Activated naive CD8-positive, alpha-beta T cell treated with anti-CD3 and anti-CD28 coated beads, Interleukin-2, amount 50 U/mL, for 16 hours (primary cell): ENCODE measurements around the gene ZFP2.
"Not testable (repeated sequence)": the region's sequence is repeated elsewhere in the genome, so short reads cannot be mapped to it uniquely, and the experiment has no call there.

Source experiments
- DNase-seq: peaks from one replicate; pipeline ENCODE4 v3.0.0-alpha.2; 2020; ENCODE audit warnings: low read depth, low spot score

The ZFP2 gene

GRCh38 chr5:178895615-178896571 lies at the start of gene ZFP2:
ZFP2 (plus strand) TSS chr5:178895913; CDS start chr5:178931314, 35,401 bp downstream.
- DNase-seq, result no peak

DNA sequence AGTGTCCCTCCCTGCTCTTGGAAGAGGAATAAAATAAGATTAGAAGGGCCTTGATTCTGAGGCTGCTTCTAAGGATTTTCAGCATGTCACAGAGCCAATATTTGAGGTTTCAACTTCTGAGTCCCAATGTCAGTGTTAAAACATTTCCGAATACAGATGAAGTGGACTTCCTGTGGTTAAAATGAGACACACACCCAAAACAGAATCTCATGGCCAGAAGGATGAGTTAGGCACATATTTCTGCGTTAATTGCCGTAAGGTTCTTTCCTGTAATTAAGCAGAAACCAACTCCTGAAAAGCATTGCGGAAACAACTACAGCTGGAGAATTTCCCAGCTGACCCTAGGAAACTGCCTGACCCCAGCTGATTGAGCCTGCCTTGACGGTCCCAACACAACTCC lies 46.4 kb upstream of the ZFP2 start:
- no peak for DNase-seq

- no peak for DNase-seq
Measured at GRCh38 chr5:178851951-178852350, 43.8 kb upstream of the ZFP2 start.

DNA sequence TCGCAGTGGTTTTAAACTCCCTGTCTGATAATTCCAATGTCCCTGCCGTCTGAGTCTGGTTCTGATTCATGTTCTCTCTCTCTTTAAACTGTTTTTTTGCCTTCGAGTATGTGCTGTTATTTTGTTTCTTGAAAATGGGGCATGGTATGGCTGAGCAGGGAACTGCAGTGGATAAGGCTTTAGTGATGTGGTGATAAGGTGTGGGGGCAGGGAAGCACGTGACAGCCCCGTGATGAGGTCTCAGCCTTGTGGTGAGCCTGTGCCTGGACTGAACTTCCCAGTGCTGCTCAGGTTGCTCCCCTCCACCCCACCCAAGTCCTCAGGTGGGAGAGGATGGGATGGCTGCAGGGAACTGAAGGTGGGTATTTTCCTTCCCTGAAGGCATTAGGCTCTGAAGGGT lies 41.4 kb upstream of the ZFP2 start:
- no peak for DNase-seq

DNA sequence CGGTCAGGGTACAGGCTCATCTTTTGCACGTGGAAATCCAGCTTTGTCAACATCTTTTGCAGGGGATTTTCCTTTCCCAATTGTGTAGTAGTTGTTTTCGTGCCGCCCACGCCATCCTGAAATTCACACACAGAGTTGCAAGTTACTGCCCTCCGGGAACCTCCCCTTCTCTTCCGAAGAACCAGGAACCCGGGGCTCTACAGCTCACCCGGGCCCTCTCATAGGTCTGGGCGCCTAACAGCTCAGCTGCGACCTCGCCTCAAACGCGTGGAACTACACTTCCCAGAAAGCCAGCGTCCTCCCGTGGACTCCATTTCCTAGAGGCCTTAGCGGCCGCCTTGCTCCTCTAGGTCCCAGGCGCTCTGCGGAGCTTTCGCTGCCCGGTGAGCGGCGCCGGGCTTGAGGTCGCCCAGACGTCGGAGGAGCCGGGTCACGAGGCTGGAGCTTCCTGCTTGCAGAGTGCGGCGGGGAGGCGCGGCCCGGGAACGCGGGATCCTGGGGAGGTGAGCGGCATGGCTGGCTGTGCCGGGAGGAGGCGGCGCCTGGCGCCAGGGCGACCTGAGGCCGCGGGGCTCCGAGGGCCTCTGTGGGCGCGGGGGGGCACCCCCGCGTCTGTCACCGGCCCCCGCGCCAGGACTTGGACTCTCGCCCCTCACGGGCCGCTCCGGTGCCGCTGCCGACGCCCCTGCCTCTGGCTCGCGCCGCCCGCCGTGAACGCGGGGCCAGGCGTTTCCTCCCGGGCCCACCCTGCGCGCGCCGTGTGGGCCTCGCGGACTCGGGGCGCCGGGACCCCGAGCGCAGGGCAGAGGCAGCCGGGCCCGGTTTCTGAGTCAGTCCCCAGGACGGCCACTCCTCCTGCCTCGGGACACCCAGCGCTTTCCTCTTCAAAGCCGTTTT lies 35.8 kb upstream of the ZFP2 start, which contains the start of gene ZNF354B:
Gene ZNF354B (plus strand): TSS at position 329 of the 897 bp plus-strand sequence. CDS start 1,095 bp downstream, outside the sequence.
- DNase-seq, result peak; percentile 58

- DNase-seq, result not testable (repeated sequence)
Measured at GRCh38 chr5:178860615-178861014, 35.1 kb upstream of the ZFP2 start.

DNA sequence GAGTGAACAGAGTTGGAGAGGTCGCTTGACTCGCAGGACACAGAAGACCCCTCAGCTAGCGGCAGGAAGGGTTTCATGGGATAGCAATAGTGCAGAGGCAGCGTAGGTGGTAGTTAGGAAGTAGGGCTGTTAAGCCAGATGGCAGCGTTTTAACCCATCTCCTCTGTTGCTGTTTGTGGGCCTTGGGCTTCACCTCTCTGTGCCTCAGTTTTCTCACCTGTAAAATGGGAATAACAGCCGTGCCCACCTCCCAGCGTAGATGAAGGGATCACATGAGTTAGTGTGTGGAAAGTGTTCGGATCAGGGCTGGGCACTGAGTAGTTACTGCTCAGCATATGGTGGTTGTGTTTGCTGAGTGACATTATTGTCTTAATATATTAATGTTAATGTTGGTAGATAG lies 34.1 kb upstream of the ZFP2 start:
- DNase-seq, result no peak

DNA sequence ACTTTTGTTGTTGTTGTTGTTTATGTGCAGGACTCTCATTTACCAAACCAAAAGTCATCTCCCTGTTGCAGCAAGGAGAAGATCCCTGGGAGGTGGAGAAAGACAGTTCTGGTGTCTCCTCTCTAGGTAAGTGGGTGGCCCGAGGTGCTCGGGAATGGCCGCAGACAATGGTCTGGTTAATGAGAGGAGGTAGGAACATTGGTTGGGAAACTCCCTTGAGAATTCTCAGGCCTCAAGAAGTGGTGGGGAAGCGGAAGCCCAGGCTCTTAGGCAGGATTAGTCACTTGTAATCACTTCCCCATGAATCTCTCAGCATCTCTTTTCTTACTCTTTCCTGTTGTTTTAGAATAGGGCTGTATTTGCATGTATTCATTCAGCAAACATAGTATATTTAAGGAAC lies 28.8 kb upstream of the ZFP2 start:
- no peak for DNase-seq

- DNase-seq, result no peak
Measured at GRCh38 chr5:178869577-178869976, 26.1 kb upstream of the ZFP2 start.

- DNase-seq, result no peak
Measured at GRCh38 chr5:178870411-178870810, 25.3 kb upstream of the ZFP2 start.

- DNase-seq, result no peak
Measured at GRCh38 chr5:178872302-178872701, 23.4 kb upstream of the ZFP2 start.

- DNase-seq, result not testable (repeated sequence)
Measured at GRCh38 chr5:178883115-178883694, 12.5 kb upstream of the ZFP2 start.

GRCh38 chr5:178883815-178884430 lies 11.8 kb upstream of the ZFP2 start:
- no peak for DNase-seq

DNA sequence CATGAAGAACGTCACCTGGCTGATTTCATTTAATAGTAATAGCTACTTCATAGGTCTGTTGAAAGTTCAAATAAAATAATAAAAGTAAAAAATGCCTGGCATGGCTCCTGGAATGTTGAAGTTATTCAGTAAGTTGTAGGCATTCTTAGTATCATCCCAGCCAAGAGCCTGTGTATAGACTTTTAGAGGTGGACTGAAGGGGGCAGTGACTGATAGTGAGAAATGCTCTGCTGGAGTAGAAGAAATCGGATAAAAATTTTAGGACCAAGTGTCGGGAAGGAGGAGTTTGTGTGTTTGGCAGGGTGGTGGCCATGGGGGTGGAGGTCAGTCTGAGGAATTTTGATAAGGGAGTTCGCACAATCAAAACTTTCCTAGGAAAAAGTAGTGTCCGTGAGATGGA lies 3.6 kb downstream of the ZFP2 start:
- no peak for DNase-seq

DNA sequence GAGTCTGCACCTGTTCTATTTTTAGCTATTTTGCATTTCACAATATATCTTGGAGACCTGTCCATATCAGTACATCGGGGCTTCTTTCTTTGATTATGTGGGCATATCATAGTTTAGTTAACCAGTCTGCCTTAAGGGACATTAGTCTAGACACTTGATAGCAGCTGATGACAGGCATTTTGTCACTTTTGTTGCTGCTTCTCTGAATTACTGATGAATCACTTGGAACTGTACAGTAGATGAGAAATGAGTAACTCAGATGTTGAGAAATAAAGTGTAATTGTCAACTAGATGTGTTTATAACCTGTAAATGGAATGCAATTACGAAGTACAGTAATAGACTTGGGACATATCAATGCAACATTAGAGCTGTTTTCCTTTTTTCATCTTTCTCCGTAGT lies 7.1 kb downstream of the ZFP2 start:
- DNase-seq, result no peak

DNA sequence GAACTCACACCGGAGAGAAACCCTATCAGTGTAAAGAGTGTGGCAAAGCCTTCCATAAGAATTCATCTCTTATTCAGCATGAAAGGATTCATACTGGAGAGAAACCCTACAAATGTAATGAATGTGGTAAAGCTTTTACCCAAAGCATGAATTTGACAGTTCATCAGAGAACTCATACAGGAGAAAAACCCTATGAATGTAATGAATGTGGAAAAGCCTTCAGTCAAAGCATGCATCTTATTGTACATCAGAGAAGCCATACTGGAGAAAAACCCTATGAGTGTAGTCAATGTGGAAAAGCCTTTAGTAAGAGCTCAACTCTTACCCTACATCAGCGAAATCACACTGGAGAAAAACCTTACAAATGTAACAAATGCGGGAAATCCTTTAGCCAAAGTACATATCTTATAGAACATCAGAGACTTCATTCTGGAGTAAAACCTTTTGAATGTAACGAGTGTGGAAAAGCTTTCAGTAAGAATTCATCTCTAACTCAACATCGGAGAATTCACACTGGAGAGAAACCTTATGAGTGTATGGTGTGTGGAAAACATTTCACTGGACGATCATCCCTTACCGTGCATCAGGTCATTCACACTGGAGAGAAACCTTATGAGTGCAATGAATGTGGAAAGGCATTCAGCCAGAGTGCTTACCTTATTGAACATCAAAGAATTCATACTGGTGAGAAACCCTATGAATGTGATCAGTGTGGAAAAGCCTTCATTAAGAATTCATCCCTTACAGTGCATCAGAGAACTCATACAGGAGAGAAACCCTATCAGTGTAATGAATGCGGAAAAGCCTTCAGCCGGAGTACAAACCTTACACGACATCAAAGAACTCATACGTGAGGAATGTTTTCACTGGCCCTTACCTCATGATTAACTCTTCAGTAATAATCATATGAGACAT lies 36.4 kb downstream of the ZFP2 start:
- DNase-seq, result no peak

GRCh38 chr5:178940569-178941360 lies 45.1 kb downstream of the ZFP2 start, which contains the start of gene ZNF454:
ZNF454 (plus strand) TSS chr5:178941198; CDS start chr5:178942792, 1,594 bp downstream.
- DNase-seq, result no peak

GRCh38 chr5:178941361-178941760 lies 45.6 kb downstream of the ZFP2 start:
- DNase-seq, result no peak

GRCh38 chr5:178965465-178966055 lies 69.8 kb downstream of the ZFP2 start:
- DNase-seq, result no peak
